ENCODE results near the gene CRYGN.

GRCh38 chr7:151389768-151390597, 50.0 kb downstream of the CRYGN start:
- no peak for TF ChIP-seq RAD21 (IDR thresholded peaks at IDR 0.05; ENCODE audit: low read length)
- TF ChIP-seq GABPA (IDR thresholded peaks at IDR 0.05; ENCODE audit: low read depth) = no peak
- TF ChIP-seq CTCF (IDR thresholded peaks at IDR 0.05) = no peak
- TF ChIP-seq MAX (IDR thresholded peaks at IDR 0.05; ENCODE audit: low read depth) = no peak
- no peak for TF ChIP-seq GATA2 (CRISPR knock-in tag; IDR thresholded peaks at IDR 0.05)

Data from SK-N-SH (cell line).